ENCODE data around the gene TRIM29.
A peak's percentile ranks its signal among the peaks of the same experiment; 100 is the strongest.

TRIM29 gene

GRCh38 chr11:120136356-120136755 lies 1.6 kb downstream of the TRIM29 start:
- no peak for DNase-seq

GRCh38 chr11:120135838-120136237 lies 2.1 kb downstream of the TRIM29 start:
- DNase-seq = no peak

- no peak for DNase-seq
Measured at GRCh38 chr11:120134931-120135228, 3.0 kb downstream of the TRIM29 start.

GRCh38 chr11:120134106-120134930 lies 3.6 kb downstream of the TRIM29 start:
- no peak for DNase-seq

DNA sequence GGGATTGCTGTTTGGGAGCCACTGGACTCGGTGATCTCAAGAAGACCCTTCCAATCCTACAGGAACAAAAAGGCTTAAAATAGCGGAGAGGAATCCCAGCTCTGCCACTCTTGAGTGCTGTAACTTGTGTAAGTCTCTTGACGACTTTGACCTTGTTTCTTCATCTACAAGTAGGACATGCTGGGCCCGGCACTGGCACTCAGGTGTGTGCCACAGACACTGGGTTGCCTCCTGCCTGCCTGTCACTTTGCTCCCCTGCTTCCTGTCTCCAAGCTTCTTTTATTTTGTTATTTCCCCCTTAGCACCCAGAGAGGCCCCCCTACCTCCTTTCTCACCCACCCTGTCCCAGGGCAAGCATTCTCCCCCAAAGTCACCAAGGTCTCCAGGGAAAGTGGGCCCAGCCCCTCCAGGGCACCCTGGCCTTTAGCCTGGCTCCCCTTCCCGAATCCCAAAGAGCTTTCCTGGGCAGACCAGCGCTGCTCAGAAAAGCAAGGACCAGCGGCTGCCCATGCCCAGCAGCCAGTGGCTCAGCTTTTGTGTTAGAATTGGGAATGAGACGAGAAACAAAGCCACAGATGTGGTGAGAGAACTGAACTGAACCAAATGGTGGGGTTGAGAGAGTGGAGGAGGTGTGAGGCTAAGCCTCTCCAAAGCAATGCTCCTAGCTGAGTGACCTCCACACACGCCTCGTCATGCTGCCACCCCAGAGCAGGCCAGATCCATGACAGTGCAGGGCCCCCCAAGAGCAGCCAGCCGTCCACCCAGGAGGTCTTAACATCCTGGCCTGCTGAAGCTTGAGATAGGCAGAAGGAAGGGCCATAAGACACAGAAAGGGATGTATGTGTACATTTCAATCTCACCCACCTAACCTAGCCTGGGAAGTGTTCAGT lies 4.5 kb downstream of the TRIM29 start:
- DNase-seq = no peak

GRCh38 chr11:120132645-120133185 lies 5.2 kb downstream of the TRIM29 start:
- DNase-seq = no peak

GRCh38 chr11:120131941-120132644 lies 5.8 kb downstream of the TRIM29 start:
- no peak for DNase-seq

- DNase-seq = no peak
Measured at GRCh38 chr11:120130991-120131760, 6.7 kb downstream of the TRIM29 start.

- DNase-seq = no peak
Measured at GRCh38 chr11:120130176-120130980, 7.5 kb downstream of the TRIM29 start.

DNA sequence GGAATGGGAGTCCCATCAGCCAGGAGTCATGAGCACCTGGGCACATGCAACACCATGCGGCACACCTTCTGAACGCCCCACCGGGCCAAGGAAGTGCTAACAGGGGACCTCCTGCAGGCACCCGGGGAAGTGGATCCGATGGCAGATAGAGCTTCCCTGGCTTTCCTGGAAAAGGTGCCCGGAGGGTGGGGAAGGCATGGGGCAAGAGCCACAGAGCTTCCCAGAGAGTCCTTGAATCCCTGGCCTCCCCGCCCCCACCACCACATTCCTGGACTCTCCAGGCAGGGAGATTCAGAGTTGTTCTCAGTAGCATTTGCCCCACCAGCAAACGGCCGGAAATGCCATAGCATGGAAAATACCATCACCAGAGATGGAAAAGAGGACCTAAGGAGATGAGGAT lies 8.3 kb downstream of the TRIM29 start:
- no peak for DNase-seq

- DNase-seq = no peak
Measured at GRCh38 chr11:120128392-120129119, 9.4 kb downstream of the TRIM29 start.

GRCh38 chr11:120127236-120127635 lies 10.7 kb downstream of the TRIM29 start:
- no peak for DNase-seq

- DNase-seq = peak; percentile 41
Measured at GRCh38 chr11:120126620-120127019, 11.3 kb downstream of the TRIM29 start.

DNA sequence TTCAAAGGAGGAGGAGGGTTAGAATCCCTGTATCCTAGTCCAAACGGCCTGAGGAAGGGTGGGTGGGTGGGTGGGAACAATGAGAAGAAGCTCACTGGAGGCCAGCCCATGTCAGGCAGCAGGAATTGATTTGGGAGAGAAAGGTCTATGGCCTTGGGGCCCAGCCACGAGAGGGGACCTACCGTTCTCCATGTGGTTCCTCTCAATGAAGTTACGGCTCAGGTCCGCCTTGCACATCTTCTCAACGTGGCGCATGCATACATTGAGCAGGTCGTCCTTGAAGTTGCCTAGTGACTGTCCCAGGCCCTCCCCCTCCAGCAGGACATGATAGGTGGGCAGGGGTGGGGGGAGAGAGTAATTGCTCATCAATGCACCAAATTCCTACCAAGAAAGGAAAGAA lies 12.4 kb downstream of the TRIM29 start:
- DNase-seq = no peak

- DNase-seq = no peak
Measured at GRCh38 chr11:120125024-120125423, 12.9 kb downstream of the TRIM29 start.

DNA sequence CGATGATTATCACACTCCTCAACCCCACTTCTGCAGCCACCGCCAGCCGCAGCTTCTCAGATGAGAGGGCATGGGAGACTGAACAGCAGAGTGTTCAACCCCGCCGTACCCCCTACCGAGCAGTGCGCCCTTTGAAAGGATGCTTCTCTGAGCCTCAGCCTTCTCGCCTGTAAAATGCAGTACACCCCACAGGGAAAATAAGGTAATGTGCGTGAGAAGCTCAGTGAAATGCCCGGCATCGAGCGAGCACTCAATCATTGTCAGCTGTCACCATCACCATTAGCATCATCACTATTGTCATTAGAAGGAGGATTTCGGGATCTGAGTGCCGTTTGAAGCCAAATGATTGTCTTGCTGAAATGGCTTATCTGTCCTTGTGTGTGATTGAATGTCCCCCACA lies 13.6 kb downstream of the TRIM29 start:
- DNase-seq = peak; percentile 47

DNA sequence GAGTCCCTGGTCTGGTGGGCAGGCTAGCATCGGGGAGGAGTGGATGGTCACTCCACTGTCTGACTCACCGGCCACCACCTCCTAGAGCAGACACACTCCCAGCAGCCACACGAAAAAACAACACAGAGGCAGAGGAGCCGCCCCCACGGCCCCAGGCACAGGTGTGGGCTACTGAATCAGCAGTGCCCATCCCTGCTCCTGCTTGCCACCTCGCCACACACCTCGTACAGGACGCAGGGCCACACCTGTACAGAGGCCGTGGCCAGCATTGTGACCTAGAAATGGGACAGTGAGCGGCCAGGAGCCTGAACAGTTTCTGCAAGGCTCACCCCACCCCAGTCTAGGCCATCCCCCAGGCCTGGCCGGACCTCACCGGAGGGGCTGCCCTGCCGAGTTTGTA lies 14.0 kb downstream of the TRIM29 start:
- no peak for DNase-seq

DNA sequence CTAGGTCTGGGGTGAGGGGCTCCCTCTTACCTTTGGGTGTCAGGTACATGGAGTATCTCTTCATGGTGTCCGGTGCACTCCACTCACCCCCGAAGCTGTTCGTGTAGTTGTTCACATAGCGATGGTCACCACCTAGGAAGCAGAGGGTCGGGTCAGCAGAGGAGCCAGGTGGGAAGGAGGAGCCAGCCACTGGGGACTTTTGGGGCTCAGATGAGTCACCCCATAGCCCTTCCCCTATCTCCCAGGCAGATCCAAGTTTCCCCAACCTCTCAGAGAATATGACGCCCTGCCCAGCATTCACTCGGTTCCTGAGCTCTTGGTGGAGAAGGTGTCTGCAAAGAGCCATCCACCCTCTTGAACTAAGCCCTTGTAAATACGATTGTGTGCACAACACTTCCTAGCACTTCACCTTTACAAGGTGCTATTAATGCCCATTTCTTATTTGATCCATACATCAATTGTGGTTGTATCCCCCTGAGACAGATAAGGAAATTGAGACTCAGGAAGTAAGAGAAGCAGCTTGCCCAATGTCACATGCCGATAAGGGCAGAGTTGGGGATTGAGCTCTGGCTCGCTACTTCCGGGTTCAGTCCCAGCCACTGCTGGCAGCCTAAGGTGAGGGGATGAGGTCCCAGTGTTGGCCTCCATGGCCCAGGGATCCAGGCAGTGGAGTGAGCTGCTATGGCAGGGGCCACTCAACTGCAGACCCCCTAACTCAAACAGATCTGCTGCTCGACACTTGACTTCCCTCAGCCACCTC lies 14.8 kb downstream of the TRIM29 start:
- DNase-seq = no peak

GRCh38 chr11:120121914-120122473 lies 15.9 kb downstream of the TRIM29 start:
- DNase-seq = no peak

DNA sequence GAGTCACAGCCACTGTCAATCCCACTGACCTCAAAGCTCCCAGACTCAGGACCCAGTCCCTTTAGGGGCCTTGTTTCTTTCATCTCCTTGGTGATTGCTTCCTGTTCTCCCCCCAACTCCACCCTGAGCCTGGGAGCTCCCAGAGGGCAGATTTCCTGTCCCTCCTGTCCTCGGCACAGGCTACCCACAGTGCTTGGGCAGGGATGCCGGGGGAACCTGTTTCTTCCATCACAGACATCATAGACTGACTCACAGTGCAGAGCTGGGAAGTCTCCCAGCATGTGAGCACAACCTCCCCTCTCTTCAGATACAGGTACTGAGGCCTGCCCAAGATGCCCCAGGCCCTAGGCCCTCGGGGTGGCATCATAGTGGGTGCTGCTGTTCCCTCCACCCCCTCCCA lies 16.6 kb downstream of the TRIM29 start:
- no peak for DNase-seq
